GM21717 (cell line): Measurements from ENCODE around the gene LCN10.

Experiments used
- ATAC-seq: cut with Tn5 transposase; IDR thresholded peaks from one replicate; pipeline ENCODE4 v1.9.1; 2021; ENCODE audit warnings: mild to moderate bottlenecking, moderate library complexity; ENCODE audit not compliant: unreplicated experiment

The LCN10 gene

GRCh38 chr9:136690104-136690805, 52.5 kb downstream of the LCN10 start:
- ATAC-seq: no peak

- no peak for ATAC-seq
These were observed 53.7 kb downstream of the LCN10 start for GRCh38 chr9:136689108-136689460.

- ATAC-seq: no peak
These were observed 54.2 kb downstream of the LCN10 start for GRCh38 chr9:136688274-136689107.
